GM12892 (cell line): Measurements from ENCODE around the gene PARG.
"Not testable (repeated sequence)": the region's sequence is repeated elsewhere in the genome, so short reads cannot be mapped to it uniquely, and the experiment has no call there.

Experiments
- POLR2A ChIP-seq: IDR thresholded peaks from 2 replicates; pipeline ENCODE4 v1.6.1; 2011; ENCODE audit warnings: low read depth, low read length, control low read depth
- POLR2AphosphoS5 ChIP-seq: IDR thresholded peaks from 2 replicates; pipeline ENCODE4 v1.6.1; 2011; ENCODE audit warnings: low read depth, low read length, control low read depth
- TAF1 ChIP-seq: IDR thresholded peaks from 2 replicates; pipeline ENCODE4 v1.6.1; 2011; ENCODE audit warnings: low read depth, mild to moderate bottlenecking, control low read depth, low read length, borderline replicate concordance

DNA sequence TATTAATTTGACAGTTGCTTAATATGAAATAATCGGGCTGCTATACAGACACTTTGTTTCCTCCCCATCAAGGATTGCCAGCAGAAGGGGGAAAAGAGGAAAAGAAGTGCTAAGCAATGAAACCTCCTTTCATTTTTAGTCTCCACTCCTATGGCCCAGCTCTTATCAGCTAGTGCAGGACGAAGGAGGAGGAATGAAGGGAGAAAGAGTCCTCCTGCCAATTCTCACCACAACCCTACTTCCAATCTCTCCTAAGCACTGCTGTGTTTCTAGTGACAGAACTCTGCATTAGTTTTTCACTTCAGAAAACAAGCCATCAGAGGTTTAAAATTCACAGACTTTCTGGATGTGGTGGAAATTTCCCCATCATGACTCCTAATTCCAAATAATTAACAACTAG, 41.8 kb downstream of the PARG start:
- TF ChIP-seq TAF1, POLR2AphosphoS5, POLR2A: not testable (repeated sequence)
